B cell (primary cell): ENCODE results near the gene ELANE. TPM values are rescaled to one million over a fixed set of nuclear protein-coding genes. Genes with fewer than 3 reads are reported as not detected.

Experiments
- ATAC-seq: fragments of 200-7000 bp; cut with Tn5 transposase; one replicate; pipeline ENCODE4 v1.10.0; 2021; ENCODE audit warnings: low read depth, mild to moderate bottlenecking, moderate number of reproducible peaks, moderate library complexity
- CTCF ChIA-PET: fragments of 350-600 bp; sonication (Branson Sonifier 250); formaldehyde crosslinking; loops from one replicate; lab custom pipeline; 2021; ENCODE audit warnings: antibody characterized with exemption, inconsistent platforms; lab: Charles Lee
- POLR2A ChIA-PET: fragments of 350-600 bp; sonication (Branson Sonifier 250); formaldehyde crosslinking; loops from one replicate; lab custom pipeline; 2021; ENCODE audit warnings: antibody characterized with exemption; lab: Charles Lee
- DNase-seq: peaks from one replicate; pipeline ENCODE4 v3.0.0; 2013
- H2AFZ ChIP-seq: 2 replicates; pipeline ENCODE4 v1.6.1; 2012; ENCODE audit warnings: mild to moderate bottlenecking, low read depth, low read length; ENCODE audit not compliant: insufficient read depth, poor library complexity, severe bottlenecking
- H3K27ac ChIP-seq, 2 donors: 1 replicate in 1 of 2; 2 replicates in 1 of 2; pipeline ENCODE4 v1.5.1; 2012 to 2013; ENCODE audit warnings: low read length in 2 of 2, mild to moderate bottlenecking in 2 of 2, moderate library complexity in 1 of 2
- H3K27me3 ChIP-seq, 4 experiments: fragments of 200-600 bp in 1 of 4; sonication (generic) in 1 of 4; replicated peaks in 1 of 4; 1 replicate in 2 of 4; 2 replicates in 2 of 4; pipeline versions ENCODE4 v1.6.1 to v1.7.0; 2013 to 2016; ENCODE audit warnings: low read length in 3 of 4, mild to moderate bottlenecking in 2 of 4, mixed read lengths in 1 of 4, moderate library complexity in 1 of 4; ENCODE audit not compliant: insufficient read depth in 4 of 4, control insufficient read depth in 3 of 4; ENCODE audit errors: control extremely low read depth in 1 of 4
- H3K36me3 ChIP-seq, 2 experiments: replicated peaks in 1 of 2; 1 replicate in 1 of 2; 2 replicates in 1 of 2; pipeline versions ENCODE4 v1.6.1 to v1.7.1; 2013; ENCODE audit warnings: low read length in 1 of 2; ENCODE audit not compliant: insufficient read depth in 2 of 2, control insufficient read depth in 1 of 2; ENCODE audit errors: control extremely low read depth in 1 of 2, extremely low read depth in 1 of 2
- H3K4me1 ChIP-seq, 2 donors: fragments of 200-600 bp in 1 of 2; sonication (generic) in 1 of 2; 1 replicate in 1 of 2; 2 replicates in 1 of 2; pipeline versions ENCODE4 v1.5.1 to v1.6.1; 2013 to 2017; ENCODE audit warnings: low read length in 2 of 2; ENCODE audit not compliant: control insufficient read depth in 2 of 2, insufficient read depth in 2 of 2
- H3K4me2 ChIP-seq: replicated peaks from 2 replicates; pipeline ENCODE3; 2012; ENCODE audit warnings: mild to moderate bottlenecking, low read depth, low read length; ENCODE audit not compliant: poor library complexity, severe bottlenecking
- H3K4me3 ChIP-seq, 5 experiments: fragments of 200-600 bp in 1 of 5; sonication (generic) in 1 of 5; 1 replicate in 3 of 5; 2 replicates in 2 of 5; pipeline versions ENCODE4 v1.5.1 to v1.7.0; 2011 to 2016; ENCODE audit warnings: low read length in 4 of 5, mild to moderate bottlenecking in 4 of 5, low read depth in 2 of 5, control low read depth in 1 of 5, moderate library complexity in 1 of 5; ENCODE audit not compliant: insufficient read depth in 1 of 5; ENCODE audit errors: control extremely low read depth in 1 of 5, extremely low read depth in 1 of 5
- H3K79me2 ChIP-seq: fragments of 200-600 bp; sonication (generic); one replicate; pipeline ENCODE4 v1.6.0; 2016; ENCODE audit warnings: low read length; ENCODE audit not compliant: control insufficient read depth, insufficient read depth
- H3K9ac ChIP-seq: fragments of 200-600 bp; sonication (generic); 2 replicates; pipeline ENCODE4 v1.6.1; 2017; ENCODE audit warnings: mild to moderate bottlenecking, low read length, moderate library complexity
- H3K9me3 ChIP-seq, 3 donors: one replicate each; pipeline versions ENCODE4 v1.6.1 to v1.7.1; 2013; ENCODE audit warnings: low read length in 2 of 3; ENCODE audit not compliant: control insufficient read depth in 2 of 3, insufficient read depth in 1 of 3; ENCODE audit errors: control extremely low read depth in 1 of 3
- H4K20me1 ChIP-seq: 2 replicates; pipeline ENCODE4 v1.6.0; 2012; ENCODE audit warnings: mild to moderate bottlenecking, low read length; ENCODE audit not compliant: insufficient read depth, control insufficient read depth, poor library complexity, severe bottlenecking
- H3K27ac Mint-ChIP-seq: one replicate; pipeline ENCODE4 v1.8.0; 2021; ENCODE audit warnings: mixed read lengths
- H3K27me3 Mint-ChIP-seq: one replicate; pipeline ENCODE4 v1.8.0; 2021; ENCODE audit warnings: mixed read lengths
- H3K4me1 Mint-ChIP-seq: one replicate; pipeline ENCODE4 v1.8.0; 2021; ENCODE audit warnings: mixed read lengths
- H3K4me3 Mint-ChIP-seq: one replicate; pipeline ENCODE4 v1.8.0; 2021; ENCODE audit warnings: mixed read lengths
- H3K9me3 Mint-ChIP-seq: one replicate; pipeline ENCODE4 v1.8.0; 2022; ENCODE audit warnings: mixed read lengths; ENCODE audit not compliant: insufficient read depth
- EZH2 ChIP-seq: IDR thresholded peaks from 2 replicates; pipeline ENCODE4 v1.6.1; 2012; ENCODE audit warnings: borderline replicate concordance, low read depth, mild to moderate bottlenecking, moderate library complexity, low read length; ENCODE audit not compliant: insufficient read depth, poor library complexity, severe bottlenecking
- WGBS: methylation state at CpG from one replicate; pipeline ENCODE4 v1.1.5; 2013; ENCODE audit warnings: missing lambda C conversion rate; ENCODE audit not compliant: insufficient coverage; 5-methylcytosine and 5-hydroxymethylcytosine counted together
- intact Hi-C: fragments of 100-400 bp; cut with micrococcal nuclease; formaldehyde crosslinking; loops from one replicate; pipeline ENCODE4 v1.10.0; 2022
- polyA plus RNA-seq: library from polyadenylated mRNA; depleted of rRNA; stranded (reverse); fragments of >200 nt; gene quantifications from 2 replicates; pipeline ENCODE4 v1.2.3, GENCODE V29; 2012
- total RNA-seq, 2 donors: library from RNA; stranded (reverse); fragments of 120-200 nt in 1 of 2; gene quantifications; 1 replicate in 1 of 2; 2 replicates in 1 of 2; pipeline versions ENCODE4 v1.2.3 to v1.2.4, GENCODE V29; 2013 to 2022
- TF ChIP-seq, protein P1 (sequence below): fragments of 200-600 bp; IDR thresholded peaks from one replicate; pipeline ENCODE4 v1.8.0; 2022; ENCODE audit warnings: antibody characterized with exemption, mild to moderate bottlenecking

ELANE gene
- total and polyA plus RNA-seq, 2 donors (not counting 1 experiment from before 2014, with no cell fraction given) = 0.18 TPM; not detected in 1

GRCh38 chr19:803686-804418 lies 48.3 kb upstream of the ELANE start:
- CTCF ChIA-PET = no interaction called here
- Mint-ChIP-seq H3K4me3 (no peak overlapping the region), H3K27ac (no peak overlapping the region), H3K9me3 (no peaks in the 10 kb centered on the region), H3K4me1 (peaks cover 35% of the 10 kb centered on the region), H3K27me3 (no peaks in the 10 kb centered on the region)
- Histone ChIP-seq H3K9ac (no peak overlapping the region), H3K4me3 (no peak overlapping the region), H3K27ac (no peak overlapping the region), H2AFZ (no peak overlapping the region), H3K27me3 (no peaks in the 10 kb centered on the region), H4K20me1 (peaks cover 100% of the 10 kb centered on the region), H3K4me2 (no peak overlapping the region), H3K4me1 (peaks cover 22 to 31% of the 10 kb centered on the region in 2 donors), H3K79me2 (peaks cover 93% of the 10 kb centered on the region), H3K9me3 (no peaks in the 10 kb centered on the region), H3K36me3 (peaks cover 6 to 80% of the 10 kb centered on the region in 2 experiments)
- ATAC-seq = no peak
- 99% methylated on average over 31 of the region's 31 CpGs for WGBS
- TF ChIP-seq, protein P1, sequence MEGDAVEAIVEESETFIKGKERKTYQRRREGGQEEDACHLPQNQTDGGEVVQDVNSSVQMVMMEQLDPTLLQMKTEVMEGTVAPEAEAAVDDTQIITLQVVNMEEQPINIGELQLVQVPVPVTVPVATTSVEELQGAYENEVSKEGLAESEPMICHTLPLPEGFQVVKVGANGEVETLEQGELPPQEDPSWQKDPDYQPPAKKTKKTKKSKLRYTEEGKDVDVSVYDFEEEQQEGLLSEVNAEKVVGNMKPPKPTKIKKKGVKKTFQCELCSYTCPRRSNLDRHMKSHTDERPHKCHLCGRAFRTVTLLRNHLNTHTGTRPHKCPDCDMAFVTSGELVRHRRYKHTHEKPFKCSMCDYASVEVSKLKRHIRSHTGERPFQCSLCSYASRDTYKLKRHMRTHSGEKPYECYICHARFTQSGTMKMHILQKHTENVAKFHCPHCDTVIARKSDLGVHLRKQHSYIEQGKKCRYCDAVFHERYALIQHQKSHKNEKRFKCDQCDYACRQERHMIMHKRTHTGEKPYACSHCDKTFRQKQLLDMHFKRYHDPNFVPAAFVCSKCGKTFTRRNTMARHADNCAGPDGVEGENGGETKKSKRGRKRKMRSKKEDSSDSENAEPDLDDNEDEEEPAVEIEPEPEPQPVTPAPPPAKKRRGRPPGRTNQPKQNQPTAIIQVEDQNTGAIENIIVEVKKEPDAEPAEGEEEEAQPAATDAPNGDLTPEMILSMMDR = no peak
- TF ChIP-seq EZH2 = no peak
- intact Hi-C loops = no loop called here
- POLR2A ChIA-PET = no interaction called here
- peak; percentile 21 for DNase-seq

DNA sequence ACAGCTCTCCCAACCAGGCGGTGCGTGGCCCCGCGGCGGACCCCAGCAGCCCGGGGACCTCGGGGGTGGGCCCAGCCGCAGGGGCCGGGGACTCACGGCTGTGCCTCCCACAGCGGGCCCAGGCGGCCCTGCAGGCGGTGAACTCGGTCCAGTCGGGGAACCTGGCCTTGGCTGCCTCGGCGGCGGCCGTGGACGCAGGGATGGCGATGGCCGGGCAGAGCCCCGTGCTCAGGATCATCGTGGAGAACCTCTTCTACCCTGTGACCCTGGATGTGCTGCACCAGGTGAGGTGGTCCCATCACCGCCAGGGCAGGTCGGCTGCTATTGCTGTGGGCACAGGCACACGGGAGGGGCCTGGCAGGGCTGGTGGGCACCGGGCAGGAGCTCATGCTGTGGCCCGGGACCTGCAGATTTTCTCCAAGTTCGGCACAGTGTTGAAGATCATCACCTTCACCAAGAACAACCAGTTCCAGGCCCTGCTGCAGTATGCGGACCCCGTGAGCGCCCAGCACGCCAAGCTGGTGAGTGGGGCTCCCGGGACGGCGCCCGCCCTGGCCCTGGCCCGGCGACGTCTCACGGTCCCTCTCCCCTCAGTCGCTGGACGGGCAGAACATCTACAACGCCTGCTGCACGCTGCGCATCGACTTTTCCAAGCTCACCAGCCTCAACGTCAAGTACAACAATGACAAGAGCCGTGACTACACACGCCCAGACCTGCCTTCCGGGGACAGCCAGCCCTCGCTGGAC lies 47.5 kb upstream of the ELANE start:
- H4K20me1 ChIP-seq = peaks cover 100% of the 10 kb centered on the region
- H3K27me3 Mint-ChIP-seq = no peaks in the 10 kb centered on the region
- no peak overlapping the region for H2AFZ ChIP-seq
- H3K4me1 ChIP-seq = peaks cover 14 to 23% of the 10 kb centered on the region in 2 donors
- no peak for TF ChIP-seq EZH2
- TF ChIP-seq, protein P1 = no peak
- H3K9me3 ChIP-seq = no peaks in the 10 kb centered on the region
- WGBS = 96% methylated on average over 53 of the region's 53 CpGs
- no peak overlapping the region for H3K4me3 ChIP-seq
- H3K4me1 Mint-ChIP-seq = peaks cover 28% of the 10 kb centered on the region
- H3K4me2 ChIP-seq = no peak overlapping the region
- no peak overlapping the region for H3K27ac ChIP-seq
- DNase-seq = peak; percentile 28
- no peak overlapping the region for H3K9ac ChIP-seq
- peaks cover 6 to 80% of the 10 kb centered on the region in 2 experiments for H3K36me3 ChIP-seq
- ATAC-seq = no peak
- H3K27me3 ChIP-seq = no peaks in the 10 kb centered on the region
- no peak overlapping the region for H3K4me3 Mint-ChIP-seq
- no peak overlapping the region for H3K27ac Mint-ChIP-seq
- POLR2A ChIA-PET = no interaction called here
- CTCF ChIA-PET = interaction anchor here (0.7 kb wide), 1 partner anchor 118 kb away, joined by 3 read pairs; no protein-coding TSS in a partner anchor
- no peaks in the 10 kb centered on the region for H3K9me3 Mint-ChIP-seq
- H3K79me2 ChIP-seq = peaks cover 86% of the 10 kb centered on the region
- intact Hi-C loops = no loop called here
